Measurements from ENCODE around the gene AMOTL1.

The AMOTL1 gene

GRCh38 chr11:94794287-94795168, 26.4 kb downstream of the AMOTL1 start:
- H3K27ac ChIP-seq, result no peak overlapping the region
- TF ChIP-seq ZFX (IDR thresholded peaks at IDR 0.05; ENCODE audit: borderline replicate concordance), result no peak
- no peak for TF ChIP-seq CTCF (IDR thresholded peaks at IDR 0.05)

GRCh38 chr11:94795476-94796189, 27.5 kb downstream of the AMOTL1 start:
- no peak overlapping the region for H3K27ac ChIP-seq
- TF ChIP-seq CTCF (IDR thresholded peaks at IDR 0.05), result no peak
- no peak for TF ChIP-seq ZFX (IDR thresholded peaks at IDR 0.05; ENCODE audit: borderline replicate concordance)

GRCh38 chr11:94796190-94796580, 28.0 kb downstream of the AMOTL1 start:
- TF ChIP-seq ZFX (IDR thresholded peaks at IDR 0.05; ENCODE audit: borderline replicate concordance) (no peak), CTCF (IDR thresholded peaks at IDR 0.05) (no peak)
- no peak overlapping the region for H3K27ac ChIP-seq

GRCh38 chr11:94796863-94797262, 28.7 kb downstream of the AMOTL1 start:
- TF ChIP-seq CTCF (IDR thresholded peaks at IDR 0.05) (no peak), ZFX (IDR thresholded peaks at IDR 0.05; ENCODE audit: borderline replicate concordance) (no peak)
- no peak overlapping the region for H3K27ac ChIP-seq

- no peak for TF ChIP-seq ZFX (IDR thresholded peaks at IDR 0.05; ENCODE audit: borderline replicate concordance)
- no peak for TF ChIP-seq CTCF (IDR thresholded peaks at IDR 0.05)
- no peak overlapping the region for H3K27ac ChIP-seq
Observed at GRCh38 chr11:94799726-94800125, 31.6 kb downstream of the AMOTL1 start.

GRCh38 chr11:94800414-94800813, 32.3 kb downstream of the AMOTL1 start:
- TF ChIP-seq CTCF (IDR thresholded peaks at IDR 0.05) (no peak), ZFX (IDR thresholded peaks at IDR 0.05; ENCODE audit: borderline replicate concordance) (no peak)
- H3K27ac ChIP-seq, result no peak overlapping the region
